OCI-M1 (cell line): ENCODE data around the gene NALCN.
A peak's percentile ranks its signal among the peaks of the same experiment; 100 is the strongest.

ENCODE experiments used
- DNase-seq: peaks from one replicate; lab custom pipeline; 2025; lab: John Stamatoyannopoulos, UW

NALCN gene

DNA sequence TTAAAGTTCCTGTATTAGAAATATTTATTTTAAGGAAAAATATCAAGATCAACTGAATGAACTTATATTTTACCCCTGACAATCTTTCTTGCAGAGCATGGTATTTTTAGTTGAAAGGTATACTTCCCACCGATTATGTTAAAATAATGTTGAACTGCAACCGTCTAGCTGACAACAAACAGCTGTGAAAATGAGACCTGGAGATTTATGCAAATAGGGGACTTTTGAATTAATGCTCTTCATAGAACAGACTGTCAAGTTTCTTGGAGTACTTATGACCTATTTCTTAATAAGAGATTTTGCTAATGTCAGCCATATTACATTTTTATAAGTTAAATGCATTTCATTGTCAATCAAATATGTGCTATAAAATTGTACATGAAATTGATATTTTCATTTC lies 210.9 kb downstream of the NALCN start:
- DNase-seq, result no peak

DNA sequence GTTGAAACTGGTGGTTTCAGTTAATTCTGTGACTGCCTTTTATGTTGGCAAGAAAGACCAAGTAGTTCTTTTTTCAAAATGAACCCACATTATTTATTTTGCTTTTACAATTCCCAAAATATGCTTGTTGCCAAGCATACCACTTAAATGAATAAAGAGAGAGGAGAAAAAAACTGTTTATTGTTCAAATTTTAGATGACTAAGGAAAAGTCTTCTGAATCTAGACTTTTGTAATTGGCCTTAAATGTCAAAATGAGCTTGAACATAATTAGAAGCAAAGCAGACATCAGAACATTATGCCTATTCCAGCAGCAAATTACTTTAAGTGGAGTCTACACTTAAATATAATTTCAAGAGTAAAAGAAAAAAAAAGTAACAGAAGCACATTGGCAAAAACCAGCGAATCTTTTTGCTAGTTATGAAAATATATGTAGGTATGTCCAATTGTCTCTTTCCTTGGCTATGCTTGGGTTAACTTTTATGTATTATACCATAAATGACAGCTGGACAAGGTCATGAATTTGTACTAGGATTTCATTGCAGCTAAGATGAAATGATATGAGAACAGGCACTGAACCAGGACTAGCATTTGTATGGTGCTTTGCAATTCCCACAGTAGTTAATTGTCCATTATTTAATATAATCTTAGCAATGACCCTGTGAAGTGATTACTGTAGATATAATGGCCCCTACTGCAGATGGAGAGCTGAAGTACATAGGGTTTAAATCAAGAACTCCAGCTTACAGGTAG lies 211.9 kb downstream of the NALCN start:
- no peak for DNase-seq

DNA sequence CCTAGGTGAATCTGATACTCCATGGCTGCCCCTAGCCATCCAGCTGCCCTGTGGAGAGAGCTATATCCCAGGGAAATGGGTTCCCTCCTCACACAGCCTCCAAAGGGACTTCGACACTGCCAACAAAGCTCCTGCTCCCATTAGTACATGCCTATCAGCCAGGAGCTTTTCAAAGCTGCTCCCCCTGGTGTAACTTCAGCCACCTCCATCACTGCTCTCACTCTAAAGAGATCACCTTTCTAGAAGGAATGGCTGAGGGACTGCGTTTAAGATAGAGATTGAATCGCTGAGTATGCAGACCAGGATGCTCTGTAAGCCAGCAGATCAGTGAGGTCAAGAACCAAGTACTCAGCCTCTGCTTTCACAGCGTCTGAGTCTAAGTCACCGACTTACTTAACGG lies 213.7 kb downstream of the NALCN start:
- DNase-seq, result no peak

DNA sequence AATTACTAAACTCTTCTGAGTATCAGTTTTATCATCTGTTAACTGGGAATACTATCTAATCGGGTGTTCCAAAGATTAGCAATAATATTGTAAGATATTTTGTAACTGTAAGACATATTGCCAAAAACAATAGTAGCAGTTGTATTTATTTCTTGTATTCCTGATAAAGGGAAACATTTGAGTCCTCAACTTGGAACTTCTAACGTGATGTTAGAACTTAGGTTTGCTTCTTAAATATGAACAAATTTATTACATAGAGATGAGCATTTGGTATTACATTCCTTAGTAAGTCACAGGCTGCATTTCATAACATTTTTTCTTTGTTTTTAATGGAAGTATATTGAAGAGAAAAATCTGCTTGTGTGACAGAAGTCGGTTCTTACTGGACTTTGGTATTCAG lies 225.3 kb downstream of the NALCN start:
- no peak for DNase-seq

DNA sequence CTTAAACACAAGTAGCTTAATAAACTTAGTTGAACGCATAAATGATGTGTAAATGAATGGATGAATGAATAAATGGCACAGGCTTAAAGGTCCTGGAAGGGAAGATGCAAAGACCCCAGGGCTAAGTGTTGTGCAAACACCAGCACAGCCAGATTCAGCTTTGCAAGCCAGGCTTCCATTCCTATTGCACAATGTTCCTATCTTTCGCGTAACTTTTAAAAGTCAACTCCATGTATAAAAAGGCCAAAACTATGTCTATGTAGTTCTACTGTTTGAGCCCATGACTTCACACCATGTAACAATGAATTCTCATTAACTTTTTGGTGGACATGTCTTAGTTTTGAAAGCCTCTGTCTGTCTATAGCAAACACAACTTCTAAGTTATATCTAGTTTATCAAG lies 226.0 kb downstream of the NALCN start:
- no peak for DNase-seq

DNA sequence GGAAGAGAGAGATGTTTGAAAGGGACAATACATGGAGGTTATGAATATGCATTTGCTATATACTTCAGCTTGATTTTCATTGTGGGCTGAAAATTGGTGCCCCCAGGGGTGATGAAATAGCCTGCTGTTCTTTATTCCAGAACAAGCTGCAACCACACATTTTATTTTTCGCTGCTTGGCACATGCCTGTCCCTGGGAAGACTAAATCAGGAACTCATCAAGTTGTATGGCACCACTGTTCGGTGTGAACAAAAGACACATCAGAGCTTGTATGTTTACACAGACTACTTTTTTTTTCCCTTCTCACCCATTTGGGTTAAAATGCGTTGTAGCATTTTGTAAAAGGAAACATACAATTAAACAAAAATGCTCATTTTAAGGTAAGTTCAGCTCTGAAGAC lies 230.7 kb downstream of the NALCN start:
- no peak for DNase-seq

DNA sequence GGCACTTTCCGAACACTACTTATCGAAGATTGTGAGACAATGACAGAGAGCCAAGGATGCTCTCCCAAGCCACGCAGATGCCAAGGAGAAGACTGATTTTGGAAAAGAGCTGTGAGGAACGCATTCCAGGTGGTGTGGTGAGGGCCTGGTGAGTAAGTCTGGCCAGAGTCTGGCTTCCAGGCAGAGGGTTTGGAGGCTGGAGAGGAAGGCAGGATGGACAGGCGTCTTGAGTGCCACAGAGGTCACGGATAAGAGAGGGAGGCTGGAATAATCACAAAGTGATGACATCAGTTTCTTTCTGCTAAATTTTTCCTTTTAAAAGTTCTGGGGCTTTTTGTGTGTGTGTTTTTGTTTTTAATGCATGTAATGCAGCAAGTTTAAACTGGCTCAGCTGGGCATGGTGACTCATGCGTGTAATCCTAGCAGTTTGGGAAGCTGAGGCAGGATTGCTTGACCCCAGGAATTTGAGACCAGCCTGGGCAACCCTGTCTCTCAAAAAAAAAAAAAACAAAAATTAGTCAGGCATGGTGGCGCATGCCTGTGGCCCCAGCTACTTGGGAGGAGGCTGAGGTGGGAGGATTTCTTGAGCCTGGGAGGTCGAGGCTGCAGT lies 235.1 kb downstream of the NALCN start:
- DNase-seq, result no peak

DNA sequence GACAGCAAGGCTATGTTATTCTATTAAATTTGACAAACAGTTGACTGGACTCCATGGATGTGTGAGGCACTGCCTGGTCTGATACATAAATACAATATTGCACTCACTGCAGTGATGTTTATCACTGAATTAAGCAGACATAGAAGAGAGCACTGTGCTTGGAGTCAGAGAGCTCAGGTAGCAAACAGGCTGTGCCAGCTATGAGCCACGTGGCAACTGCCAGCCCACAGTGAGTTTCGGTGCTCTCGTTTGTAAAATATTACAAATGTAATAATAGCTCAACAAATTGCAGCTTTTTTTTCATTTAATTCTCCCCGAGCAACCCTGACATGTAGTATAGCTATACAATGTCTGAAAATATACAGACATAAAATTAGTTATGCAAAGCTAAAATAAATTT lies 237.3 kb downstream of the NALCN start:
- no peak for DNase-seq

DNA sequence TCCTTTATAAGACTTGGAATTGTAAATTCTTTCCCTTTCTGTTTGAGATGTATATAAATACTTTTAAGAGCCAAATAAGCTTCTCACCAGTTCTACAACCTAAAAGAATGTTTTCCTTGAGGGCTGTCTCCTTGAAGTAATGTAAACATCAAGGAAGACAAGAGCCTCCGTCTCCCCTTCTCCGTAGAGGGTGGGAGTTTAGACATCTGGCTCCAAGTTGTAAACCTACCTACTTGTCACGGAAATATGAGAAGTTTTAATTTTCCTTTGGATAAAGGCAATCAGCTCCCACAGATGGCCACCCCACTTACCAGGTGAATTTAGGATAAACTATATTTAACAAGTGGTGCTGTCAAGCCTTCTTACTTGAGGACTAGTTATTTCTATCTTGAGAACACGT lies 237.9 kb downstream of the NALCN start:
- no peak for DNase-seq

DNA sequence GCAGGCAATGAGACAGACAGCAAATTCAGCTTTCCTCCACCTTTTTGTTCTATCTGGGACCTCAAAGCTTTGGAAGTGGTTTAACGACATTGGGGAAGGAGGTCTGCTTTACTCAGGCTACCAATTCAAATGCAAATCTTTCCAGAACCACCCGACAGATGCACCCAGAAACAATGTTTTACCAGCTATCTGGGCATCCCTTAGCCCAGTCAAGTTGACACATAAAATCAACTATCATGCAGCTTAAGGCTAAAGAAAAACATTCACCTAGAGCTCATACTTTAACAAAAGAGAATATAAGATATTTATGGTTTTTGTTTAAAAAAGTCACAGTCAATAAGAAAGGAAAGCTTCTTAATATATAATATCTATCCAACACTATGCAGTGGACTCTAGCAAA lies 246.0 kb downstream of the NALCN start:
- DNase-seq, result no peak

DNA sequence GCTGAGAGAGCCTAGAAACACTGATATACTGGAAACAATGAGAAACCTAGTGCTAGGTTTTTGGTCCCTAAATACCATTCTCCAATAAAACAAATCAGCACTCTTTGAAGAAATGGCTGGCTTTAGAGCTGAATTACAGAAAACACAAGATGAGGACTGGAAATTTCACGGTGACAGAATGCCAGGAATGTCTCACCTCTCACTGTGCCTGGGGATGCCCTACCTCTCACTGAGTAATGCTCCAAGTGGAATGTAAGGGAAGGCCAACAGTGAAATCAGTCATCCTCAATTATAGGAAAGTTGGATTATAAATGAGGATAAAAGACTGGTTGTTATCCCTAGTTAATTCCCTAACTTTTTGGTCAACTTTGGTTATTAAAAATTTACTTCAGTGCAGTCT lies 259.0 kb downstream of the NALCN start:
- no peak for DNase-seq

DNA sequence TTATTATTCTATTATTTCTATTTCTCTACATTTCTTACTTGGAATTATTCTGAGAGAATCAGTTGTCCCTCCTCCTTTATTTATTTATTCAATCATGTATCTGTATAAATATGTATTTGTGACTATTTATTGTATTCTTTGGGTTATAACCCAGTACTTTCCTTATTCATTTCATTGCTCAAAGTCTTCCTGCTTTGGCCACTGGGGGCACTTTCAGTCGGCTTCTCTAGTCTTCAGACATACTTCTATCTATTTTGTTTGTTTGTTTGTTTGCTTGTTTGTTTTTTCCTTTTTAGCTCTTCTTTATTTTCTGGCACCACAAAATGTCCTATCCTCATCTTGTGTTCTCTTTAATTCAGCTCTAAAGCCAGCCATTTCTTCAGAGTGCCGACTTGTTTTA lies 260.4 kb downstream of the NALCN start:
- peak; percentile 32 for DNase-seq

DNA sequence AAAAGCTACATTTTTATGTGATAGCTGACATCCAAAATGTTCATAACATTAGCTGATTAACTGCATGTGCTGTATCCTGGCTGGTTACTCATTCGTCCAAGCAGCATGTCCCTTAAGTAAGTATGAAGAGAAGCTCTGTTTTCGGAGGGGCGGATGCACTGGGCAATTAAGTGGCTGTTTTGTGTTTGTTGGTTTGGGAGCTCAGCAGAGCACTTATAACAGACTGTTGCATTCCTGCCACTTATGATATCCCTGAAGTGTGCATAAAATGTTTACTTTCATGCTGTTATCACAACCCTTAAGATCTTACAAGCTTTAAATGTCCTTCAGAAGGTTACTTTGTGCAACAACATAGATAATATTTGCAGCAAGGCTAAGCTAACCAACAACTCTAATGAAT lies 264.1 kb downstream of the NALCN start:
- DNase-seq, result no peak

DNA sequence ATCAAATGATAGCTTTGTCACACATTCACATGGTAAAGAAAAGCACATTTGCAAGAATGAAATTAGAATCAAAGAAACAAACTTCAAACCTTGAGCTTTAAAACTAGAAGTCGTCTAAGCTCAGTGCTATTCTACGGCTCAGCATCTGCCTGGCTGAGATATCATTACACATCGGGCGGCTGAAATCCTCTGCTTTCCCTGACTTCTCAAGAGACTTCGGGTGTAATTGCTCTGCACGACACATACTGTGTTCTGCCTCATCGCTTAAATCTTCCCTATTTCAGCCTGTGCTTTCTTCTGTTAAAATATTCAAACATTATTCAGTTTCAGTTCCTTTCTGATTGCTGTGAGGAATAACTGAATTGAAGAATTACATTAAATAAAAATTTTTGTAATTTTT lies 265.3 kb downstream of the NALCN start:
- peak; percentile 53 for DNase-seq

DNA sequence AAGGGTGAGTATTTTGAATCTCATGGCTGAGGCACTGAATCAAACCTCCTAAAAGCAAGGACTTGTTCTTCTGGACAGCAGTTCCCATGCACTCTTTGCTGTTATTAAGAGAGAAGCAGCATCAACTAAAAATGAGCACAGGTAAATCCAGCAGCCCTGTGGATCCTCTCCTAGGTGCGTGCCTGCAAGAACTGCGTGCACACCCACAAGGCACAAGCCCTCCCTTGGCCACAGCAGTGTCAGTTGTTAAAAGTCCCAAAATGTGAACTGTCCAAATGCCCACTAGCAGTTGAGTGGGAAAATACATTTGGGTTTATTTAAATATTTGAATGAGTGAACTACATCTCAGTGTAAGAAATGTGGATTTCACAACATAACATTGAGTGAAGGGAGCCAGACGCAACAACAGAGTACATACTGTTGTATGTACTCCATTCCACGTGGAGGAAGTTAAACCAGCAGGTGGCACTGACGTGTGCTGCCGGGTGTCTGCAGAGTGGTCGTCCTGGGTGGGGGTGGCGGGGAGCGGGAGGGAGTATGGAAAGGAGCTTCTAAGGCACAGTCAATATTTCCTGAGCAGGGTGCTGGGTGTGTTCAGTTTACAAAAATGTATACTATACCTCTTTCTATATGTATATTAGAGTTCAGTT lies 266.4 kb downstream of the NALCN start:
- peak; percentile 56 for DNase-seq

DNA sequence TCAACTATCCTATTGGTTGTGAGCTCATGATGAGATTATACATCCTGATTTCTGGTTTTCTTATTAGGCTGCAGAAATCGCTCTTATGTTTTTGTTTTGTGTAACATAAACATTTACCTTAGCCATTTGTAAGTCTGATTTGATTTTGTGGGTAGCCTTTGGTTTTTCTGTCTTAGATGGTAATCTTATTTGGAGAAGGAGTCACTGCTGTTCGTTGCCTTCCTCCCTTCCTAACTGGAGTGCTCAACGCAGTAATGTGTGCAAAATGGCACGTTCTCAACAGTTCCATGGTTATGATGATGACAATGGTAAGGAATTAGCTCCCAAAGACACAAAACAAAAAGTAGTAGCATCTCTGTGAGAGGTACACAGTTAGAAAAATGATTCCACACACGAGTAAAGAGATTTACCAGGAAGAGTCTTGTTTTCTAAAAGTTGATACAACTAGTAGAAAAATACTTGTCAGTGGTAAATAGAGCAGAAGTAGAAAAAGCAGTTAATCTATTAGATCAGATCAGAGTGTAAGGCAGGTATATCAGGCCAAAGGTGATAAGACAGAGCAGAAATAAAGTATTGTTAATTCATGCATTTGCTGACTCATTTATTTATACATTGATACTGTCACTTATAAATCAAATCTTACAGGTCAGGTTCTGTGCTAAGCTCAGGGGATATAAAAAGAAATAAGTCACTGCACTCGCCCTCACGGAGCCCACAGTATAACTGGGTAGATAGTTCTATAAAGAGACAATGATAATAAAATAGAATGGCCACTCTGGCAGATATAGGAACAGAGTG lies 270.0 kb downstream of the NALCN start:
- DNase-seq, result no peak

DNA sequence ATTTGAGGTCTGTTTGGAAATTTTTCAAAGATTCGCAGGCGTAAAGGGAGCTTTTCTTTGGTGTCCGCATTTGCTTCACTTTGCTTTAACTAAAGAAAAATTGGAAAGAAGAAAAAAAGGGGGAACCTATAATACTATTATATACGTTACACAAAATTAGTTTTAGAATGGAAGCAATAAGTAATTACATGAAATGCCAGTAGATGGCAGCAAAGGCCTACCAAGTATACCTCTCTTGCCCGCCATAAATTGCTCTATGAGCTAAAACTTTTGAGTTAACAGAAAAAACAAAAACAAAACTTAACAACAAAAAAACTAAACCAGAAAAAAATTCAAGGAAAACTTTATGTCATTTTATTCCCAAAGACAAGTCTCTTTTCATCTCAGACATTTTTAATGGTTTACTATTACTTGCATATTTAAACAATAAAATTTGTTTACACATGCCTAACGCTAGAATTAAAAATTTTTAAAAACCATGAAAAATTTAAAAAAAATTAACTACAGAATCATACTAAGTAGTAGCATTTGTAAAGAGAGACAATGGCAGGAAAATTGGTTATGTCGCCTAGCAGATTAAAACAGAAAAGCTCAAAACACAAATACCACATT lies 271.4 kb downstream of the NALCN start:
- peak; percentile 74 for DNase-seq

DNA sequence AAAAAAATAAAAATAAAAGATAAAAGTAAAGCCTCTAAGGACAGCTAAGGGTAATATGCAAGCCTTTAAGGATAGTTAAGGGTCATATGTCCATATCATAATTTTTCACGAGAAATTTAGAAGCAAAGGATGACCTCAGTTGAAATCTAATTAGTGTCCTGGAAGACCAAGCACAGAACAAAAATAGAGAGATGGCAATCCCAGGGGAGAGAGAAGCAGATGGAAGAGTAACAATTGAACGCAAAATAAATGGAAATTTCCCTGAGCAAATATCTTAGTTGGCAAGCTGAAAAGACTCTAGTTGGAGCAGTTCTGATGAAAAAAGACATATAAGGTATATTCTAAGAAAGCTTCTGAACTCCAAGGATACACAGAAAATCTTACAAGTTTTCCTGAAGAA lies 275.4 kb downstream of the NALCN start:
- no peak for DNase-seq

DNA sequence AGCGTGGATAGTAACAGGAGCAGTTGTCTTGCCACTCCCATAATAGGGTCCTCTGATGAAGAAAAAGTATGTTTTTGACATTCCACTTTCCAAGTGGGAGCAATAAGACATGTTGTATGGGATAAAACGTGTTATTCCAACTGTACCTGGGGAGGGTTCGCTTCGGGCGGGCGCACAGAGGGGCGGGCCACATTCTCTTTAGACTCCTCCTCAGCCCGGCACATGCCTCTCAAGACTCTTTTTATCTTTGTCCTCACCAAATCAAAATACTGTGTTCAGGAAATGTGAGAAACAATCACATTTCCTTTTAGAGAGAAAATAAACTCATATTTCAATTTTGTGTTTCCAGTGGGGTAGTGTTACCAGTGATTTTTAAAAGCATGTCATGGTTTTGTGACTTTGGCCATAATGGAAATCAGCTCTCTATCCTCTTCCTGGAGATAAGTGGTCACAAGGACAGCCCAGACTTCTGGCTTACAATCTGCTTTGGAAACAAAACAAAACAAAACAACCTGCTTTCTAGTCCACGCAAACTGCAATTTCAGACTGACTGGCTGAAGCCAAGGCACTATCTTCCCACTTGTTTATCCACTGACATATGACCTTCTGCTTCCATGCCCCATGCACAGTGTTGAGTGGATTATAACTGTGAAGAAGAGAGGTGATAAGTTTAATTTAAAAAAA lies 276.1 kb downstream of the NALCN start:
- no peak for DNase-seq

DNA sequence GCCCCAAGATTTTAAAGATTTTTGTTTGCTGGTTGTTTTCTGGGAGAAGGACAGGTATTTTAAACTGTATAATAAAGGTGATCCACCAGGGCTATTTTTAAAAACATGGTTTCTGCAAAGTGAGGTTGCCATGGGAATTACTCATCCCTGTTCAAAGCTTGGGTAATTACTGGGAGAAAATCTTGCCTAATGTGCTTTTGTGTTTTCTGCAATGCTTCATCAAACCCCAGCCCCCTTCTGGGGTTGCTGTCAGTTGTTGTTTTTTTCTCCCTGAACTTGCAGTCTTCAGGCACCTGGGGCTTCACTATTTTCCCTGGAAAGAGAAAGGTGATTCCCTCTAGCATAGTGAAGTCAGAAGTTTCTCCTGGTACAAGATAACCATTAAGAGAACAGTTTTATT lies 277.2 kb downstream of the NALCN start:
- no peak for DNase-seq

DNA sequence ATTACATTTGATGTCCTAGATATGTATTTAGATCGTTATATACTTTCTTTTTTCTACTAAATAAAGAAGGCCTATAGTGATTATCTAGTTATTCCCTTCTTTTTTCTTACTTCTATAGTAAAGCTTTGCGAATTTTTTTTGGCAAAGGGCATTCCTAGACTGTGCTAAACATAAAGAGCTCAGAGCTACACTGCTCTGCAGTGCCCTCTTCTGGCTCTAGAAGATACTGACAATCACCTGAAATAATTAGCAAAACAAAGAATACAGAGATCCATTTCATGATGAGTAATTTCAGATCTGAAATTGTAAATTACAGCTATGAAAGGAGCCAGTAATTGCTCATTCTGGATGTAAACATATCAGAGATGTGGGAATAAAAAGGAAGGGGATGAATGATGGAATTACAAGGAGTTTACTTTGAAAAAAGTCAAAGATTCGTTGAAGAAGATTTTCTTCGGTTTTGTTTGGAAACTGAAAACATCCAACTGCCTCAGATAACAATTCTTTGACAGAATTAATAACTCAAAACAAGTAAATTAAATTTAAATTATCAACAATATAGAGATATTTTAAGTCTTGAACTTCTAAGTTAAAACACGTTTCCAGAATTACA lies 288.5 kb downstream of the NALCN start:
- peak; percentile 69 for DNase-seq
